Gastroesophageal sphincter (tissue), 3 donors: ENCODE results near the gene CXorf65.

Experiments
- EP300 ChIP-seq: sonication (generic); formaldehyde crosslinking; IDR thresholded peaks from one replicate; pipeline ENCODE4 v1.6.1; 2017; ENCODE audit warnings: antibody characterized with exemption, mild to moderate bottlenecking
- POLR2A ChIP-seq, 2 donors: fragments of 450-650 bp; IDR thresholded peaks; one replicate each; pipeline ENCODE4 v1.6.1; 2017; ENCODE audit warnings: antibody characterized with exemption in 2 of 2, mild to moderate bottlenecking in 2 of 2, moderate library complexity in 1 of 2
- TF ChIP-seq, protein P1 (sequence below), 4 experiments: fragments of 200-600 bp in 2 of 4; fragments of 450-650 bp in 2 of 4; sonication (generic) in 1 of 4; IDR thresholded peaks; one replicate each; pipeline ENCODE4 v1.5.1; 2017 to 2019; ENCODE audit warnings: antibody characterized with exemption in 4 of 4, mild to moderate bottlenecking in 2 of 4, moderate library complexity in 2 of 4

DNA sequence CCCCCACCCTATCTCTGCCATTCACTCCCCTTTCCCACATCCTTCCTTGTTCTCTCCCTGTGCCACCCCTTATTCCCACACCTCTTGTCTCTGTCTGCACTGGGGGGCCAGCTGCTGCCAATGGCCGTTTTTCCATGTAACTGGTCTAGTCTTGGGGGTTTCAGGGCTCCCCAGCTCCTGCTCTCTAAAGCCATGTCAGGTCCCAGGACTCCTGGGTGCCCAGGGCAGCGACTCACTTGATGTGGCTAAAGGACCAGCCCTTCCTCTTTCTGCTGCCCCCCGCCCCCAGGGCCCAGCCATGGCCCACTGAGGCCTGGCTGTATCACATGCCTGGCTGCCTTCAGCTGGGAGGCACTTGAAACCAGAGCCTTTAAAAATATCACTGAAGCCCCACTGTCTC lies 48.1 kb upstream of the CXorf65 start:
- TF ChIP-seq, protein P1, sequence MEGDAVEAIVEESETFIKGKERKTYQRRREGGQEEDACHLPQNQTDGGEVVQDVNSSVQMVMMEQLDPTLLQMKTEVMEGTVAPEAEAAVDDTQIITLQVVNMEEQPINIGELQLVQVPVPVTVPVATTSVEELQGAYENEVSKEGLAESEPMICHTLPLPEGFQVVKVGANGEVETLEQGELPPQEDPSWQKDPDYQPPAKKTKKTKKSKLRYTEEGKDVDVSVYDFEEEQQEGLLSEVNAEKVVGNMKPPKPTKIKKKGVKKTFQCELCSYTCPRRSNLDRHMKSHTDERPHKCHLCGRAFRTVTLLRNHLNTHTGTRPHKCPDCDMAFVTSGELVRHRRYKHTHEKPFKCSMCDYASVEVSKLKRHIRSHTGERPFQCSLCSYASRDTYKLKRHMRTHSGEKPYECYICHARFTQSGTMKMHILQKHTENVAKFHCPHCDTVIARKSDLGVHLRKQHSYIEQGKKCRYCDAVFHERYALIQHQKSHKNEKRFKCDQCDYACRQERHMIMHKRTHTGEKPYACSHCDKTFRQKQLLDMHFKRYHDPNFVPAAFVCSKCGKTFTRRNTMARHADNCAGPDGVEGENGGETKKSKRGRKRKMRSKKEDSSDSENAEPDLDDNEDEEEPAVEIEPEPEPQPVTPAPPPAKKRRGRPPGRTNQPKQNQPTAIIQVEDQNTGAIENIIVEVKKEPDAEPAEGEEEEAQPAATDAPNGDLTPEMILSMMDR (IDR thresholded peaks at IDR 0.05), result no peak
- TF ChIP-seq EP300, result no peak
- TF ChIP-seq POLR2A (IDR thresholded peaks at IDR 0.05), result no peak
